IMR-90 (cell line): ENCODE measurements around the gene BICD1. TPM values are rescaled to one million over a fixed set of nuclear protein-coding genes. Genes with fewer than 3 reads are reported as not detected.

Source experiments
- ATAC-seq: fragments of 200-7000 bp; cut with Tn5 transposase; 2 replicates; pipeline ENCODE4 v1.9.1; 2020; ENCODE audit warnings: low read depth, mild to moderate bottlenecking, moderate library complexity
- BruUV-seq: library from RNA; stranded (reverse); fragments of 400-500 nt; replicated peaks from 2 replicates; lab custom pipeline; 2021; lab: Mats Ljungman, UMichigan
- CTCF ChIA-PET: fragments of 300-600 bp; formaldehyde crosslinking; extraction: SDS; loops from one replicate; lab custom pipeline; 2021; ENCODE audit warnings: antibody characterized with exemption; lab: Yijun Ruan, JAX
- POLR2A ChIA-PET: fragments of 300-600 bp; sonication (Branson Sonifier 250); formaldehyde crosslinking; loops from one replicate; lab custom pipeline; 2022; ENCODE audit warnings: antibody characterized with exemption; ENCODE audit not compliant: unreplicated experiment; lab: Charles Lee
- DNase-seq: peaks from one replicate; pipeline ENCODE4 v3.0.0; 2013
- H2AFZ ChIP-seq: replicated peaks from 2 replicates; pipeline ENCODE3; 2013; ENCODE audit warnings: low read length, mild to moderate bottlenecking; ENCODE audit not compliant: poor library complexity
- H2AK5ac ChIP-seq: 2 replicates; pipeline ENCODE4 v1.6.1; 2013; ENCODE audit warnings: low read depth, low read length, inconsistent platforms
- H2AK9ac ChIP-seq: replicated peaks from 2 replicates; pipeline ENCODE3; 2013; ENCODE audit warnings: mild to moderate bottlenecking, low read depth, low read length, moderate library complexity; ENCODE audit not compliant: poor library complexity
- H2BK120ac ChIP-seq: 2 replicates; pipeline ENCODE4 v1.6.1; 2013; ENCODE audit warnings: low read depth, low read length, inconsistent platforms
- H2BK15ac ChIP-seq: 3 replicates; pipeline ENCODE4 v1.6.1; 2013; ENCODE audit warnings: low read depth, low read length, inconsistent platforms
- H2BK20ac ChIP-seq: 2 replicates; pipeline ENCODE4 v1.6.1; 2013; ENCODE audit warnings: low read depth, mild to moderate bottlenecking, inconsistent platforms, low read length, moderate library complexity
- H2BK5ac ChIP-seq: 2 replicates; pipeline ENCODE4 v1.6.1; 2013; ENCODE audit warnings: mild to moderate bottlenecking, low read depth, low read length, inconsistent platforms; ENCODE audit not compliant: poor library complexity, severe bottlenecking
- H3K14ac ChIP-seq: replicated peaks from 2 replicates; pipeline ENCODE4 v1.6.1; 2013; ENCODE audit warnings: low read depth, low read length, inconsistent platforms
- H3K18ac ChIP-seq: 2 replicates; pipeline ENCODE4 v1.6.1; 2013; ENCODE audit warnings: low read depth, low read length, control low read depth
- H3K23ac ChIP-seq: 2 replicates; pipeline ENCODE4 v1.6.1; 2013; ENCODE audit warnings: low read depth, low read length, inconsistent platforms
- H3K27ac ChIP-seq: 2 replicates; pipeline ENCODE4 v1.5.1; 2013; ENCODE audit warnings: mild to moderate bottlenecking, control low read depth, low read length; ENCODE audit not compliant: insufficient read depth
- H3K27me3 ChIP-seq: 2 replicates; pipeline ENCODE4 v1.6.1; 2013; ENCODE audit warnings: low read length; ENCODE audit not compliant: control insufficient read depth, insufficient read depth
- H3K36me3 ChIP-seq: 2 replicates; pipeline ENCODE4 v1.6.1; 2013; ENCODE audit warnings: low read length, mixed read lengths; ENCODE audit not compliant: control insufficient read depth, insufficient read depth
- H3K4ac ChIP-seq: 2 replicates; pipeline ENCODE4 v1.6.1; 2013; ENCODE audit warnings: low read depth, low read length, inconsistent platforms
- H3K4me1 ChIP-seq: 2 replicates; pipeline ENCODE4 v1.6.1; 2013; ENCODE audit warnings: low read length, mixed read lengths; ENCODE audit not compliant: control insufficient read depth, insufficient read depth
- H3K4me2 ChIP-seq: 2 replicates; pipeline ENCODE4 v1.6.1; 2013; ENCODE audit warnings: low read depth, mild to moderate bottlenecking, control low read depth, low read length, moderate library complexity
- H3K4me3 ChIP-seq: 2 replicates; pipeline ENCODE4 v1.5.1; 2013; ENCODE audit warnings: low read depth, mild to moderate bottlenecking, control low read depth, low read length, moderate library complexity; ENCODE audit not compliant: insufficient read depth
- H3K56ac ChIP-seq: 2 replicates; pipeline ENCODE4 v1.6.1; 2013; ENCODE audit warnings: low read length, inconsistent platforms; ENCODE audit not compliant: insufficient read depth; ENCODE audit errors: extremely low read depth
- H3K79me1 ChIP-seq, 2 experiments: 2 replicates each; pipeline ENCODE4 v1.6.1; 2013; ENCODE audit warnings: low read length in 2 of 2, inconsistent platforms in 1 of 2, low read depth in 1 of 2
- H3K9ac ChIP-seq: 2 replicates; pipeline ENCODE4 v1.6.1; 2013; ENCODE audit warnings: low read depth, low read length, control low read depth
- H3K9me1 ChIP-seq: 2 replicates; pipeline ENCODE4 v1.6.1; 2013; ENCODE audit warnings: low read length, inconsistent platforms; ENCODE audit not compliant: insufficient read depth
- H3K9me3 ChIP-seq: 2 replicates; pipeline ENCODE4 v1.6.1; 2013; ENCODE audit warnings: low read length; ENCODE audit not compliant: control insufficient read depth, insufficient read depth
- H4K20me1 ChIP-seq: 2 replicates; pipeline ENCODE4 v1.6.1; 2013; ENCODE audit warnings: low read length, inconsistent platforms; ENCODE audit not compliant: insufficient read depth
- H4K5ac ChIP-seq: 2 replicates; pipeline ENCODE4 v1.6.1; 2013; ENCODE audit warnings: mild to moderate bottlenecking, low read depth, low read length, control low read depth
- H4K8ac ChIP-seq, 2 experiments: 2 replicates each; pipeline ENCODE4 v1.6.1; 2013; ENCODE audit warnings: low read depth in 2 of 2, low read length in 2 of 2, control low read depth in 1 of 2, inconsistent platforms in 1 of 2
- H4K91ac ChIP-seq: 2 replicates; pipeline ENCODE4 v1.6.1; 2013; ENCODE audit warnings: low read depth, low read length, inconsistent platforms; ENCODE audit not compliant: insufficient read depth
- BHLHE40 ChIP-seq: fragments of 150-350 bp; IDR thresholded peaks from 2 replicates; pipeline ENCODE4 v1.6.1; 2016; ENCODE audit warnings: mild to moderate bottlenecking, low read depth, low read length
- CEBPB ChIP-seq: IDR thresholded peaks from 2 replicates; pipeline ENCODE4 v1.6.1; 2012; ENCODE audit warnings: low read depth, low read length, improper control_type of control experiment
- CHD1 ChIP-seq: IDR thresholded peaks from 2 replicates; pipeline ENCODE4 v1.6.1; 2012; ENCODE audit warnings: low read depth, low read length, improper control_type of control experiment
- ELK1 ChIP-seq: fragments of 150-350 bp; IDR thresholded peaks from 2 replicates; pipeline ENCODE4 v1.6.1; 2016; ENCODE audit warnings: low read depth, mild to moderate bottlenecking, low read length, moderate library complexity, borderline replicate concordance
- FOS ChIP-seq: fragments of 150-350 bp; IDR thresholded peaks from 2 replicates; pipeline ENCODE4 v1.6.1; 2016; ENCODE audit warnings: low read depth, low read length
- MAFK ChIP-seq: IDR thresholded peaks from 2 replicates; pipeline ENCODE4 v1.6.1; 2012; ENCODE audit warnings: low read depth, low read length, improper control_type of control experiment
- MAZ ChIP-seq: IDR thresholded peaks from 2 replicates; pipeline ENCODE4 v1.6.1; 2012; ENCODE audit warnings: low read depth, mild to moderate bottlenecking, low read length, improper control_type of control experiment, moderate library complexity, borderline replicate concordance
- MXI1 ChIP-seq: IDR thresholded peaks from 2 replicates; pipeline ENCODE4 v1.6.1; 2012; ENCODE audit warnings: low read depth, mild to moderate bottlenecking, low read length, moderate library complexity, borderline replicate concordance
- NFE2L2 ChIP-seq: fragments of 150-350 bp; IDR thresholded peaks from 2 replicates; pipeline ENCODE4 v1.6.1; 2016; ENCODE audit warnings: low read depth, mild to moderate bottlenecking, low read length
- POLR2A ChIP-seq: IDR thresholded peaks from 2 replicates; pipeline ENCODE4 v1.6.1; 2012; ENCODE audit warnings: mild to moderate bottlenecking, low read depth, low read length
- RAD21 ChIP-seq: IDR thresholded peaks from 2 replicates; pipeline ENCODE4 v1.6.1; 2012; ENCODE audit warnings: low read length, improper control_type of control experiment
- RCOR1 ChIP-seq: IDR thresholded peaks from 2 replicates; pipeline ENCODE4 v1.6.1; 2012; ENCODE audit warnings: mild to moderate bottlenecking, low read length, improper control_type of control experiment; ENCODE audit not compliant: insufficient replicate concordance
- RFX5 ChIP-seq: IDR thresholded peaks from 2 replicates; pipeline ENCODE4 v1.8.0; 2012; ENCODE audit warnings: low read depth, mild to moderate bottlenecking, low read length, moderate library complexity
- WGBS, 2 experiments: methylation state at CpG; one replicate each; pipeline versions ENCODE4 v1.1.5 to v1.1.7; 2013; ENCODE audit warnings: missing lambda C conversion rate in 2 of 2; ENCODE audit not compliant: insufficient read length in 1 of 2; ENCODE audit errors: extremely low coverage in 2 of 2; 5-methylcytosine and 5-hydroxymethylcytosine counted together
- dilution Hi-C: fragments of 300-500 bp; cut with HindIII; formaldehyde crosslinking; loops from one replicate; pipeline ENCODE4 v1.14.3; 2018; ENCODE audit warnings: low sequenced_read_pairs; ENCODE audit not compliant: unreplicated experiment
- in situ Hi-C: fragments of 300-500 bp; cut with MboI; formaldehyde crosslinking; loops from 3 replicates; pipeline ENCODE4 v1.14.3; 2019; ENCODE audit warnings: low sequenced_read_pairs, inconsistent platforms, mixed read lengths
- intact Hi-C: fragments of 100-400 bp; cut with micrococcal nuclease; formaldehyde crosslinking; loops from 2 replicates; pipeline ENCODE4 v1.10.0; 2022
- polyA plus RNA-seq, 3 experiments: library from polyadenylated mRNA; depleted of rRNA; stranded (reverse); fragments of >200 nt; gene quantifications; 2 replicates each; pipeline ENCODE4 v1.2.3, GENCODE V29; 2012; ENCODE audit warnings: low replicate concordance in 1 of 3
- total RNA-seq: library from RNA; depleted of rRNA; stranded (reverse); fragments of >200 nt; gene quantifications from 2 replicates; pipeline ENCODE4 v1.2.3, GENCODE V29; 2012
- TF ChIP-seq, protein P1 (sequence below): fragments of 150-350 bp; IDR thresholded peaks from 2 replicates; pipeline ENCODE4 v1.6.1; 2017; ENCODE audit warnings: mild to moderate bottlenecking, antibody characterized with exemption, low read length, low read depth
- TF ChIP-seq, protein P2 (sequence below): conservative IDR thresholded peaks from 2 replicates; pipeline ENCODE4 v1.5.1; 2012; ENCODE audit warnings: mild to moderate bottlenecking, low read depth, low read length, improper control_type of control experiment

BICD1 gene
- total and polyA plus RNA-seq, 2 of the 4 experiments (the other 2 are of a cell fraction): 17.2 to 21.8 TPM

GRCh38 chr12:32124637-32125036, 18.0 kb downstream of the BICD1 start:
- WGBS, 2 experiments: 56% methylated on average over 1 of the region's 1 CpG; no CpG with 5 or more reads in 1 of the 2 experiments
- peaks cover 18% of the 10 kb centered on the region; the same call in 1 of the 2 replicates for H4K20me1 ChIP-seq
- in situ Hi-C loops: no loop called here
- TF ChIP-seq ELK1 (no peak), RAD21 (no peak), NFE2L2 (no peak), MAFK (no peak), RCOR1 (no peak), CEBPB (no peak), POLR2A (no peak), CHD1 (no peak), MAZ (no peak), MXI1 (no peak), BHLHE40 (no peak), RFX5 (no peak), FOS (no peak)
- TF ChIP-seq, protein P1, sequence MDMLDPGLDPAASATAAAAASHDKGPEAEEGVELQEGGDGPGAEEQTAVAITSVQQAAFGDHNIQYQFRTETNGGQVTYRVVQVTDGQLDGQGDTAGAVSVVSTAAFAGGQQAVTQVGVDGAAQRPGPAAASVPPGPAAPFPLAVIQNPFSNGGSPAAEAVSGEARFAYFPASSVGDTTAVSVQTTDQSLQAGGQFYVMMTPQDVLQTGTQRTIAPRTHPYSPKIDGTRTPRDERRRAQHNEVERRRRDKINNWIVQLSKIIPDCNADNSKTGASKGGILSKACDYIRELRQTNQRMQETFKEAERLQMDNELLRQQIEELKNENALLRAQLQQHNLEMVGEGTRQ: no peak
- TF ChIP-seq, protein P2, sequence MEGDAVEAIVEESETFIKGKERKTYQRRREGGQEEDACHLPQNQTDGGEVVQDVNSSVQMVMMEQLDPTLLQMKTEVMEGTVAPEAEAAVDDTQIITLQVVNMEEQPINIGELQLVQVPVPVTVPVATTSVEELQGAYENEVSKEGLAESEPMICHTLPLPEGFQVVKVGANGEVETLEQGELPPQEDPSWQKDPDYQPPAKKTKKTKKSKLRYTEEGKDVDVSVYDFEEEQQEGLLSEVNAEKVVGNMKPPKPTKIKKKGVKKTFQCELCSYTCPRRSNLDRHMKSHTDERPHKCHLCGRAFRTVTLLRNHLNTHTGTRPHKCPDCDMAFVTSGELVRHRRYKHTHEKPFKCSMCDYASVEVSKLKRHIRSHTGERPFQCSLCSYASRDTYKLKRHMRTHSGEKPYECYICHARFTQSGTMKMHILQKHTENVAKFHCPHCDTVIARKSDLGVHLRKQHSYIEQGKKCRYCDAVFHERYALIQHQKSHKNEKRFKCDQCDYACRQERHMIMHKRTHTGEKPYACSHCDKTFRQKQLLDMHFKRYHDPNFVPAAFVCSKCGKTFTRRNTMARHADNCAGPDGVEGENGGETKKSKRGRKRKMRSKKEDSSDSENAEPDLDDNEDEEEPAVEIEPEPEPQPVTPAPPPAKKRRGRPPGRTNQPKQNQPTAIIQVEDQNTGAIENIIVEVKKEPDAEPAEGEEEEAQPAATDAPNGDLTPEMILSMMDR: no peak

More at GRCh38 chr12:32124637-32125036, 18.0 kb downstream of the BICD1 start:
- Histone ChIP-seq H3K18ac (peak overlapping the region; percentile 48), H2BK15ac (peak overlapping the region; percentile 2; the same call in 2 of the 3 replicates), H3K27ac (no peak overlapping the region), H4K91ac (peak overlapping the region; percentile 57; the same call in 1 of the 2 replicates), H3K27me3 (no peaks in the 10 kb centered on the region), H3K4ac (peak overlapping the region; percentile 55), H3K23ac (peak overlapping the region; percentile 34; the same call in 1 of the 2 replicates), H3K4me3 (no peak overlapping the region), H2BK120ac (no peak overlapping the region; the same call in 1 of the 2 replicates), H3K36me3 (no peaks in the 10 kb centered on the region; the same call in 1 of the 2 replicates), H3K79me1 (peaks cover 19 to 59% of the 10 kb centered on the region in 2 experiments), H4K8ac (peak overlapping the region in 1 of 2 experiments; percentile 23; a peak in 1 of 4 replicates), H2AK5ac (peak overlapping the region; percentile 52), H3K56ac (no peak overlapping the region), H3K4me1 (peaks cover 17% of the 10 kb centered on the region), H3K4me2 (no peak overlapping the region), H4K5ac (peak overlapping the region; percentile 61; the same call in 1 of the 2 replicates), H2AK9ac (no peak overlapping the region), H3K9me1 (peaks cover 2% of the 10 kb centered on the region; the same call in 1 of the 2 replicates), H3K14ac (peak overlapping the region; percentile 27; the same call in 1 of the 2 replicates), H2BK5ac (no peak overlapping the region), H3K9ac (no peak overlapping the region), H2AFZ (no peak overlapping the region), H2BK20ac (0 out of 2 replicates have a peak overlapping the region, but pooled peaks have one; percentile 5), H3K9me3 (no peaks in the 10 kb centered on the region)
- ChIA-PET POLR2A (interaction anchor here (0.7 kb wide), 1 partner anchor 61 kb away, joined by 3 read pairs; no protein-coding TSS in a partner anchor), CTCF (interaction anchor here (0.8 to 1.0 kb wide), 2 partner anchors 9 to 17 kb away, joined by 3 read pairs; no protein-coding TSS in a partner anchor)
- intact Hi-C loops (no loop called here), dilution Hi-C loops (no loop called here)
- no TSS peak for BruUV-seq
- ATAC-seq (peak; percentile 15; the same call in 1 of the 2 replicates), DNase-seq (no peak)
